Left forelimb (tissue), 1 donor: ENCODE measurements around the gene CNR1.

Experiments used
- DNase-seq: peaks from one replicate; pipeline ENCODE4 v3.0.0-alpha.2; 2018; ENCODE audit warnings: low spot score

CNR1 gene

DNA sequence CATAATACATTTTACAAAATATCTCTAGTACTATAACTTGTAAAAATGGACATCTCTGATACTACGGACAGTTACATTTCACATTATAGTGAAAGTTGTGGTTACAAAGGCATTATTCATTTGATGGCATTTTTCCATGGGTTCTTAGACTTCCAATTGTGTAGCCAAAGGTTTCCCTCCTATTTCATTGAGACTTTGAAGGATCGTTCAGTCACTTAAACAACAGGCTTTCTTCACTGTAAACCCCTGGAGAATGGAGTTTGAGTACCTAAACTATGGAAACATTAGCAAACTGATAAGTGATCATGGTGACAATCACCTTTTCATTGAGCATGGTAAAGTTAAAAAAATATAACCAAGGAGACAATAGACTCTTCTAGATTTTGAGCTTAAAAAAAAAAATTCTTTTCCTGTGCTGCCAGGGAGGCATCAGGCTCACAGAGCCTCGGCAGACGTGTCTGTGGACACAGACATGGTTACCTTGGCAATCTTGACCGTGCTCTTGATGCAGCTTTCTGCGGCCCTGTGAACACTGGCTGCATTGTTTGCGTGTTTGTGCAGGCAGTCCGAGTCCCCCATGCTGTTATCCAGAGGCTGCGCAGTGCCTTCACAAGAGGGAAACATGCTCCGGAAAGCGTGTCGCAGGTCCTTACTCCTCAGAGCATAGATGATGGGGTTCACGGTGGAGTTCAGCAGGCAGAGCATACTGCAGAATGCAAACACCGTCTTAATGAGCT, 22.6 kb downstream of the CNR1 start:
- no peak for DNase-seq

DNA sequence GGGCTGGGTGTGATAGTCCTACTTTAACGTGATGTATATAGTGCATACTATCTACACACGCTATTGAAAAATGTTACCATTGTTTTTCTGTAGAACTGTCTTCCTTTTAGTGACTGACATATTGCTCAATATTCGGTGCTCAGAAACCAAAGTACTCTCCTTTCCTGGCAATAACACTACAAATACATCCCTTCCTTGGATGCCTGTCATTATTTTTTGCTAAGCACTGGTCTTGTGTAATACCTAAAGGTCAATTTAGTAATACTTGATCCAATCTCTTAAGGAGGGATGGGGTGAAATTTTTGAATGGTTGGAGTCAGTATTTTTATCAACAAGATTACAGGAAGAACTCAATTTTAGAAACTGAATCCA, 23.9 kb downstream of the CNR1 start:
- DNase-seq = no peak

DNA sequence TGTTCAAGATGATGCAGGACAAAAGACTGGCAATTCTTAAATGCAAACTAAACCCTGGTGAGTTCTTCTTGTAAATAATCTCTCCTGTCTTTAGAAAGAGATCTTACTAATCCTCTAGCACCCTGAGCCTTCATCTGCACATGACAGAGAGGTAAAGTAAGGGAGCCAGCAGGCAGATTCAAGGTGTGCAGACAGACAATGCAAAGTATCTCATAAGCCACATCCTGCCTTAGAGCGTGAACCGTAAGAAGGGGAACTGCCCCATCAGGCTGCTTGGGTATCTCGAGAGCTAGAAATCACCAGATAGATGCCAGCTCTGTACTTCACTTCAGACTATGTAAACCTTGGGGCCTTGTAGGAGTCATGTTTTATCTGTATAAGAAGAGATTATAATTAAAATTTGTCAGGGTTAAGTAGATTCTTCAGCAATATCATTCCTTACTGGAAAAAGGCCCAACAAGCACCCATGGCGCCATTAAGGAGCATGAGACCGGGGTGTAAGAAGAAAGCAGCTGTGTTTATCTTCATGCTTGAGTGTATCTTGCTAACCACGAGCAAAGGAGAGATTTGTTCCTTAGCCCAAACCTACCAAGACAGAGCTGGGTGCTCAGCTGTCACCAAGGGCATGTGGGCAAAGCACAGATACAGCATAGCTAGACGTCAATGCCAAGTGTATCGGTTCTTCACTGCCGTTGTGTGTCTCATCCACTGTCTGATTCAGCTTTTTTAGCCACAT, 24.4 kb downstream of the CNR1 start:
- no peak for DNase-seq

DNA sequence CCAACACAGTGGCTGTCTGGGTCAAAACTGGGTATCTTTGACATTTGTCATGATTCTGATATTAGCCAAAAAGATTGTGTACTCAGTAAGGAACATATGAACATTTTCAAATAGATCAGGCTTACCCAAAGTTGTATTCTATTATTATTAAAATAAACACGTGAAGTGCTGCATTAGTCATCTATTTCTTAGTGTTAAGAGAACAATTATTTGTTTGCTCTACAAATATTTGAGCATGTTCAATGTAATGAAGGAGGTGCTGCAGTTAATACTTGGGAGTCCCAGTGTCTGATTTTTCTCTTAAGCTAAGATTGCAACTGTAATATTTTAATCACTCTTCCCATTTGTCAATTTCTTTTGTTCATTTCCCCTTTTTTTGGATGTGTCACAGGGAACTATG, 28.2 kb downstream of the CNR1 start:
- DNase-seq = no peak

DNA sequence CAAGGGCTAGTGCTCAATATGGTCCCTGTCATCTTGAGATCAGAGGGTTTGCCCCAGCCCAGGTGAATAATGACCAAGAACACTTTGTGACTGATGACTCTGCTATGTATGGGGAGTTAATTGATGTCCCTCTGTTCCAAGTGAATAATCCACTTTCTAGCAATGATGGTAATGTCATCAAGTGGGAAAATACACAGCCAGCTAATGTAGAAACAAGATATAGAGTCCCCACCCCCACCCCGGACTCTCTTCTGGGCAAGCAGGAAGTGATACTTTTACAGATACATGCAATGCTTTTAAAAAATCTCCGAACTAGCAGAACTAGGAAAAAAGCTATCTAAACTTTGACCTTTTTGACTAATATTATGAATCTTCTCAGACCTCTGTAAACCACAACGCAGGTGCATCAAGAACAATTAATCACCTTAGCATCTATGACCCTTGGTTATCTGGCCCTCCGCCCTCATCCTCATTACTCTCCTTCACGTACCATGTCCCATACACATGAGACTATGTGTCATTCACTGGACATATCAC, 30.5 kb downstream of the CNR1 start:
- no peak for DNase-seq

DNA sequence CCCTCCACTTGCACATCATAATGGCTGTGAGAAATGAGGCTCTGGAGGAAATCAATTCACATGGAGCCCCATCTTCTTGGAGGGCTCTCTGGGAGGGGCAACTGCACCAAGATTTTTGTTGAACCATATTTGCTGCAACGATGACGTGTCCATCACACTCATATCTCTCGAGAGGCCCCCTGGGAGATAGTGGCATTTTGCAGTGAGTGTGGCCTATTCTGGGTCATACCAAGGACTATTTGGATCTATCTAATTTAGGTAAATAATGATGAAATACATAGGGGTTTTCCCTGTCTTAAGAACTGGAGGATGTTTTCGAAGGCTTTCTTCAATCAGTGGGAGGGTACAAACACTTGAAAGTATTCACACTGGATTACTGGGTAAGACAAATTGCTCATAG, 31.6 kb downstream of the CNR1 start:
- no peak for DNase-seq

DNA sequence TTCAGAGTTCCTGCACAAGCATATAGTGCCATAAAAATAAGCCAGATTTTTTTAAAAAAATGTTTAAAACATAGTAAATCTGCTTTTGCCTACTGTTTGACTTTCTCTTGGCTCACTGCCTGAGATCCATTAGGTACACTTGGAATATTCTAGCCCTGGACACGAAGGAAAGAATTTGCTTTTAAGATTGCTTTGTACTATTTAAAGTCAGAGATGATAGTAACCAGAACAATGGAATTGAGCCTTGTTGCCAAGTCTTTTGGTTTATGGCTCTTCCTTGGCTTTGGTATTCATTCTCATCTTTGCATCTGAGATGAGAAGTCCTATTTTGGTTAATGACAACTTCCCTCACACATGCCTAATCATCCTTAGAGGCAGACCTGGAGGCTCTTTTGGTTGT, 32.4 kb downstream of the CNR1 start:
- DNase-seq = no peak

DNA sequence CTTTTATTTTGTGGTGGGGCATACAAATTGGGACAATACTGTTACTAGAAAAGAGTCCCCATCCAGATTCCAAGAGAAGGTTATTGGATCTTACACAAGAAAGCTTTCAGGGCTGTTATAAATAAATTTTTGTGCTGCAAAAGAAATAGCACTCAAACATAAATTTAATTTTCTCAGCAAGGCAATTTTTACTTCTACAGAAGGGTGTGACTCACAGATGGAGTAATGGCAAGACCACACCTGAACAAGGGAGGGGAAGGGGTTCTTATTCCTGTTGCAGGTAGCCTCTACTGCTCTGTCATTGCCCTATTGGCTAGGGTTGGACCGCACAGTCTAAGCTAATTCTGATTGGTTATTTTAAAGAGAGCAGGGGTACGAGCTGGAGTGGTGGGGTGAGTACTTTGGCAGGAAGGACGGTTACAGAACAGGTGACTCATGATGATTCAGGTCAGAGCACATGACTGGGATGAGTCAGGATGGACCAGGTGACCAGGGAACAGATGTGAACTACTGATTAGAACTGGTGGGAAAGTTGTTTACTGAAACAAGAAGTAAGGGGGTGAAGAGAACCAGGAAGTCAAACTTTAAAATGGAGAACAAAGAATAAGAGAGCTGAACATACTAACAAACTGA, 41.1 kb downstream of the CNR1 start:
- no peak for DNase-seq

DNA sequence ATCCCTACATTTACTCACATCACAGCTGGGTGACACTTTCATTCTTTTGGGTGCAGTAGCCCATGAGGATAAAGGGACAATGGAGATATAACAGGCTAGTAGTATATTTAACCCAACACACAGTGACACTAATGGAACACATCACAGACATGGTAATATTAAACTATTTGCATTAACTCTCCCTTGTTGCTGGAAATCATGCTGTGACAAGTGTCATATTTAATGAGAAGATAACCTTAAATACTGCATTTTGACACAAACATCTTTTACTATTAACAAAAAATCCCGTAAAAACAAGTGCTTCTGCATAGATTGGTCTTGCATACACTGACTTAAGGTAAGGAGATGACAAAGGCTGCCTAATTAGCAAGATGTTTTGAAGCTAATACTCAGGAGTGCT, 45.5 kb downstream of the CNR1 start:
- no peak for DNase-seq

DNA sequence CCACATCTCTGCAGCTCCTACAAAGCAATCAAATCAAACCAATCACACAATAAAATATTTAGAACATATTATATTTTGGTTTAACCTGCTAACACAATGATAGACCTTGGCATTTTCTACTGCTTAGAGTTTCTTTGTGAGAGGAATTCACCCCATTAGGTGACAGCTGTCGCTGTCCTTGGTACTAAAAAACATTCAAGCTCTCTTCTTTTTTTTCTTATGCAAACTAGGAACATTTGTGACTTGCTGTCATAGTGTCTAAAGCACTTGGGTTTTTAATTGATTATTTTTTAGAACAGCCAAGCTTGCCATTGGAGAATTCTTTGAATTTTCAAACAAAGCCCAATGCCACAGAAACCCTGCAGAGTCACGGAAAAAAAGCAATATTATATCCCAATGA, 46.4 kb downstream of the CNR1 start:
- DNase-seq = no peak

DNA sequence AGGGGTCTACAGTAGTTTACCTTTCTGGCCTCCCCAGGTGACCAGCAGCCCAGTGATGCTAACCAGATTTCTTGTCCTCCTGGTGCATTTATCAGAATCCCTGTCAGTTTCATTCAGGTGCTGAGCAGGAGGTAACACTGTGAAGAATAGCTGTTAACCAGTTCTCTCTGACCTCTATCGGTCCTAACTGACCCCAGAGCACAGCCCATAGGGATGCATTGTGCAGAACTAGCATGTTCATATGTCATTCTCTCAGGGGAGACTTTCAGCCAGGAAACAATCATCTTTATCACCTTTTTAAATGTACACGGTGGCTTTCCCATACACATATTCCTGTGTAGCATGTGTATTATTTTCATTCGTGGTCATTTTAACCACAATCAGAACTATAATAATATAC, 49.9 kb downstream of the CNR1 start:
- DNase-seq = no peak

DNA sequence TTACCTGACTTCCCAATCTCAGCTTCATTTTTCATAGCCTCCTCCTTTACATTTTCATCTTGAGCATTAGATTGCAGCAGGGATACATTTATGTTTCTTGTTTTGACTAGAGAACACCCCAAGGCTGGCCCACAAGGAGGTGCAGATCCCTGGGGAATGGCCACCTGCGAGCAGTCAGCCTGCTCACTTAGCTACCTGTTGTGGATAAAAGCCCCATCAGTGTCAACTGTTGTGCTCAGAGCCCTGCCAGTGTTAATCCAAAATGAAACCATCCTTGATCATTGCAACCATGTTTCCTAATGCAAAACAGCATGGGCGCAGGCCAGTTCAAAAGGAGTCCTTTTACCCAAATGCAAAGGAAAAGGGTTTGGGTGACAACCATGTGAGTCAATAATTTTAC, 50.8 kb downstream of the CNR1 start:
- no peak for DNase-seq

DNA sequence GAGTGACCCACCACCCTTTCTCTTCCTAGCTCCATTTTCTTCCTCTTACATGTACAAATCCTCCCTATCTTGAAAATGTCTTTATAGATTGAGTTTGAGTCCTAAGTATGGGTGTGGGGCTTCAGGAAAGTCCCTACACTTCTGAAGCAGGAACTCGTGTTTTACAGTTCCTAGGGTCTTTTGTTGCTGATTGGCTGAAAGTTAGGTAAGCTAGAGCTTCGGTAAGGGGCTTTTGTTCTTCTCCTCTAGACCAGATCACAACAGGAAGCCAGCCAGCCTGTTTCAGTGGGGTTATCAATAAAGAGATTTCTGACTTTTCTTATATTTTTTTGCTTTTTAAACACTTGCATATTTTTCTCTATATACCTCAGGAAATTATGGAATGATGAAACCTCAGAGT, 51.3 kb downstream of the CNR1 start:
- DNase-seq = no peak

DNA sequence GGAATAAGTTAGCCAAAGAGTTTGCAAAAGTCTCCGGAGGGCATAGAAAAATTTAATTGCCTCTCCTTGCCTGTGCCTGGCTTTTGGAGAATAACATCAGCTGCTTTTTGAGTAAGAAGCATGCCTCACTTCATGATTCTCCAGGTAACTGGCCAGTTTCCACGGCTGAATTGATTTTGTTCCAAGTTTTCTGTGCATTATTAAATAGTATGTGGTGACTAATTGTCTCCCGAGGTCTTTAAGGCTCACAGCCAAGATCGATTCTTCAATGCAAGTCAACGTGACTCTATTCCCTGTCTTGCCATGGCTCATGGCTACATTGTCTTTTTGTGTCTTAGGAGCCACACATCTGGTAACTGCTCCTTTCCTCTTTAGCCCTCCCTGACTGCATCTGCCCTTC, 54.2 kb downstream of the CNR1 start:
- DNase-seq = no peak

DNA sequence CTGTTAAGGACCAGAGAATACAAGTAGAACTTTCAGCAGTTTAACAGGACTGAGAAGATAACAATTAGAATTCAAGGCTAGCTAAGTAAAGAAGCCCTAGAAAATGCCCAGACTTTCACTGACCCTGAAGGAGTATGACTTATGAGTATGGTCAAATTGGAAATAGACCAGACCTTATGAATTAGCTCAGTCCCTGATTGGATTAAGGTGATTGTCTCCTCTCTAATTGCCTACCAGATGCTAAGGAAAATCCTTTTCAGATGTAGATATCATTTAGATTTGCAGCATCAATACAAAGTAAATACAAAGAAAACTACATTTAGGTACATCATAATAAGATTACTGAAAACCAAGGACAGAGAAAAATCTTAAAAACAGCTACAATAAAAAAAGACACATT, 58.9 kb downstream of the CNR1 start:
- no peak for DNase-seq

DNA sequence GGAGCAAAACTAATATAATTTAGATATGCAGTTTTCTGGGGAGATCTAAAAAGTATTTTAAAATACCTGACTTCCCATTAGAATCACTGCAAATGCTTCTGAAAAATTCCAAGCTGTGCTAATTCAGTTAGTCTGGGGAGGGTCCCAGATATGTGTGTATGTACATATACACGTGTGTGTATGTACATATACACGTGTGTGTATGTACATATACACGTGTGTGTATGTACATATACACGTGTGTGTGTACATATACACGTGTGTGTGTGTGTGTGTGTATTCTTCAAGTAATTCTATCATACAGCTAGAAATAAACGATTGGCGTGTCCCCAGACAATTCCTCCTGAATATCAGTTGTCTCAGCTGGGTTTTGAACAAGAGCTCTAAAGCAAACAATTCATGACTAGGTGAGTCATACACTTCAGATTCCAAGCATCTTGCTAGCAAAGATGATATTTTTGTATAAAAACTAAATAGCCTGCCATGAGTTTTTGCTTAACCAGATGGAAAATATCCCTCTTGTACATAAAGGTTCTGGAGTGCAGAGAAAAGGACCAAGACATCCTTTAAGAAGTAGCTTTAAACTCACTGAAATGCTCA, 60.3 kb downstream of the CNR1 start:
- no peak for DNase-seq
